GM13976 (cell line): ENCODE results near the gene FAM110D.

Experiments
- DNase-seq: peaks from one replicate; pipeline ENCODE4 v3.0.0; 2012; ENCODE audit warnings: low spot score
- in situ Hi-C: fragments of 300-500 bp; cut with MboI; formaldehyde crosslinking; loops from one replicate; pipeline ENCODE4 v1.12.0; 2022; ENCODE audit warnings: low sequenced_read_pairs, mixed read lengths, inconsistent platforms; ENCODE audit not compliant: unreplicated experiment
- TF ChIP-seq, protein P1 (sequence below): IDR thresholded peaks from 2 replicates; pipeline ENCODE4 v1.5.1; 2012; ENCODE audit warnings: borderline replicate concordance, mild to moderate bottlenecking; ENCODE audit not compliant: insufficient read depth; ENCODE audit errors: extremely low read depth, missing control alignments, control extremely low read depth

FAM110D gene

DNA sequence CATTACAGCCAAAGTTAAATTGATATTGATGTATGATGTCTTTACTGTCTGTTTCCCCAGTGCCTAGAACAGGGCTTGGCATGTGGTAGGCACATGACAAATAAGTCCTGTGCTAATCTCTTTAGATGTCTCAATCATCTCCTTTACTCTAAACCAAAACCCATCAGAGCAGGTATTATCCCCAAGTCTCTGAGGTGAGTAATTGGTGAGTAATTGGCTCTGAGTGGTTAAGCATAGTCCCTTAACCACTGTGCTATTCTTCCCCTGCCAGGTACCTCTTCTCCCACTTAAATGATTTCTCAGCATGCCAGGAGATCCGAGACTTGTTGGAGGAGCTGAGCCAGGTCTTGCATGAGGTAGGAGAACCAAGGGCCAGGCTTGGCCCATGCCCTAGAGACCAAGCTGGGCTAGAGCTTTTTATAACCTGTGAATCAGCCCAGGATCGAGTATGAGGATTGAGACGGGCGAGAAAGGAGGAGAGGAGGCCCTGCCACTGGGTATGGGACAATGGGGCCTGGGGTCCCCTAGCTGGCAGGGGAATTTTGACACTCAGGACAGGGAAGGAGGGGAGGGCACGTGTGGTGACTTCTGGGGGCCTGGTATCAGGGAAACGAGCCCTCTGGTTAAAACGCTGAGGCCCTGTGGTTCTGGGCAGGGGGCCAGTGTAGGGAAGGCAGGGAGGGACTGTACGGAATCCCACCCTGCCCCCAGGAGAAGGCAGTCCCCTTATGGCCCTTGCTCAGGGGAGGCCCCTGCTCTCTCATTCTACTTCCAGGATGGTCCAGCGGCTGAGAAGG is 22.9 kb downstream of the FAM110D start:
- TF ChIP-seq, protein P1, sequence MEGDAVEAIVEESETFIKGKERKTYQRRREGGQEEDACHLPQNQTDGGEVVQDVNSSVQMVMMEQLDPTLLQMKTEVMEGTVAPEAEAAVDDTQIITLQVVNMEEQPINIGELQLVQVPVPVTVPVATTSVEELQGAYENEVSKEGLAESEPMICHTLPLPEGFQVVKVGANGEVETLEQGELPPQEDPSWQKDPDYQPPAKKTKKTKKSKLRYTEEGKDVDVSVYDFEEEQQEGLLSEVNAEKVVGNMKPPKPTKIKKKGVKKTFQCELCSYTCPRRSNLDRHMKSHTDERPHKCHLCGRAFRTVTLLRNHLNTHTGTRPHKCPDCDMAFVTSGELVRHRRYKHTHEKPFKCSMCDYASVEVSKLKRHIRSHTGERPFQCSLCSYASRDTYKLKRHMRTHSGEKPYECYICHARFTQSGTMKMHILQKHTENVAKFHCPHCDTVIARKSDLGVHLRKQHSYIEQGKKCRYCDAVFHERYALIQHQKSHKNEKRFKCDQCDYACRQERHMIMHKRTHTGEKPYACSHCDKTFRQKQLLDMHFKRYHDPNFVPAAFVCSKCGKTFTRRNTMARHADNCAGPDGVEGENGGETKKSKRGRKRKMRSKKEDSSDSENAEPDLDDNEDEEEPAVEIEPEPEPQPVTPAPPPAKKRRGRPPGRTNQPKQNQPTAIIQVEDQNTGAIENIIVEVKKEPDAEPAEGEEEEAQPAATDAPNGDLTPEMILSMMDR = no peak
- DNase-seq = no peak
- in situ Hi-C loops = no loop called here

DNA sequence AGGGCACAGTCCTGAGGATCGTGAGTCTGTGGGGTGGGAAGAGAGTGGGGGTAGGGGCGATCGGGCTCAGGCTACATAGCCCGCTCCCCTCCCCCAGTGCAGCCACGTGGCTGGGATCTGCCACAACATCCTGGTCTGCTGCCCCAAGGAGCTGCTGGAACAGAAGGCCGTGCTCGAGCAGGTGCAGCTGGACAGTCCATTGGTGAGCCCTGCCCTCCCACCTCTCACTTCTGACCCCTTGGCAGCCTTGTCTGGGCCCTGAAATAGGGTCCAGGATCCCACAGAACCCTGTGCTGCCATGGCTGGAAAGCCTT is 23.5 kb downstream of the FAM110D start:
- in situ Hi-C loops = no loop called here
- TF ChIP-seq, protein P1 = no peak
- DNase-seq = no peak

DNA sequence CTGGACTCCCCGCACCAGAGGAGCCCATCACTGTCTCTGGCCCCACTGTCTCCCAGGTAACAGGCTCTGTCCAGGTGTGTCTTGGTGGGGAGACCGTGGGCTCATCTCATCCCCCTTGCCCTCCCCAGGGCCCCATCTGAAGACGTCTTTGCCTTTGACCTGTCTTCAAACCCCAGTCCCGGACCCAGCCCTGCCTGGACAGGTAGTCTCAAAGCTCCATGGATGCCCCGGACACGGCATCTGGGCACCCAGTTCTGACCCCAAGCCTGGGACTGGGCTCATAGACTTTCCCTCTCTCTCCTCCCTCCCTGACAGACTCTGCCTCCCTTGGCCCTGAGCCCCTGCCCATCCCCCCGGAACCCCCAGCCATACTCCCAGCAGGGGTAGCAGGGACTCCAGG is 25.2 kb downstream of the FAM110D start:
- no peak for DNase-seq
- TF ChIP-seq, protein P1 = no peak
- in situ Hi-C loops = no loop called here

DNA sequence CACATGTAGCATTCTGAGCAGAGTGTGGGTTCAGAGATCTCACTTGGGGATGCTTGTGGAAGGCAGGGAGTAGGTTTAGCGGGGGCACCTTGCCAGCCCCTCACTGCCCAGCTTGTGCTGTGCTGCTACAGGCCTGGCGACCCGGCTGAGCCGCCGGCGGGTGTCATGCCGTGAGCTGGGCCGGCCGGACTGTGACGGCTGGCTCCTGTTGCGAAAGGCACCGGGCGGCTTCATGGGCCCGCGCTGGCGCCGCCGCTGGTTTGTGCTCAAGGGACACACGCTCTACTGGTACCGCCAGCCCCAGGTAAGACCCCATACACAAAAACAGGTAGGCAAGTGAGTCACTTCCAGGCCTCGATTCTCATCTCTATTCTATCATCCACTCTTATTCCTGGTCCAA is 26.0 kb downstream of the FAM110D start:
- in situ Hi-C loops = no loop called here
- TF ChIP-seq, protein P1 = no peak
- DNase-seq = no peak

DNA sequence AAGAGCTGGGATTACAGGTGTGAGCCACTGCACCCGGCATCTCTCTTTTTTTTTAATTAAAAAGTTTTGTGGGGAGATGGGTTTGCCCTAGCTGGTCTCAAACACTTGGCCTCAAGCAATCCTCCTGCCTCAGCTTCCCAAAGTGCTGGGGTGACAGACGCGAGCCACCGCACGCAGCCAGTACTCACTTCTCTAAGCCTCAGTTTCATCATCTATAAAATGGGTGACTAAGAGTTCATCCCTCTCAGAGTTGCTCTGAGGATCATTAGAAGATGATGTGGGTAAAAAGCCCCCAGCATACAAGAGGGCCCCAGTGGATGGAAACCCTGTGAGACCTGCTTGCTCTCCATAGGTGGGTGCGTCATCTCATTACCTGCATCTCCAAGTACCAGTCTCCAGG is 29.0 kb downstream of the FAM110D start:
- no peak for DNase-seq
- in situ Hi-C loops = no loop called here

DNA sequence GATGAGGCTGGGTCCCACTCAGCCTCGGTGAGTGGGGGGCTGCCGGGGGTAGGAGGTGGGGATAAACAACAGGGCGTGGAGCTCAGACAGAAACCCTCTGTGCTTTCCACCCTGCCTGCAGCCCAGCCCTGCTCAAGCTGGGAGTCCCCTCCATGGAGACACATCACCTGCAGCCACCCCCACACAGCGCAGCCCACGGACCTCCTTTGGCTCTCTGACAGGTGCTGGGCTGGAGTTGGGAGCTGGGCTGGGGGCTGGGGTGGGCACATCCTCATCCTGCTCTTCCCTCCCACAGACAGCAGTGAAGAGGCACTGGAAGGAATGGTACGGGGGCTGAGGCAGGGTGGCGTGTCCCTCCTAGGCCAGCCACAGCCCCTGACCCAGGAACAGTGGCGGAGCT is 29.6 kb downstream of the FAM110D start:
- no peak for DNase-seq
- TF ChIP-seq, protein P1 = no peak
- in situ Hi-C loops = no loop called here

More for the DNA sequence above, 29.0 kb downstream of the FAM110D start:
- TF ChIP-seq, protein P1 = no peak
